Panc1 (cell line): ENCODE data around the gene KRTAP15-1.

Source experiments
- CTCF ChIP-seq: fragments of 450-650 bp; IDR thresholded peaks from 2 replicates; pipeline ENCODE4 v1.5.1; 2017; ENCODE audit warnings: mild to moderate bottlenecking
- POLR2AphosphoS5 ChIP-seq: IDR thresholded peaks from 2 replicates; pipeline ENCODE4 v1.6.1; 2012; ENCODE audit warnings: mild to moderate bottlenecking, low read depth, low read length, moderate library complexity
- SIN3A ChIP-seq: IDR thresholded peaks from 2 replicates; pipeline ENCODE4 v1.6.1; 2012; ENCODE audit warnings: low read depth, mild to moderate bottlenecking, low read length, moderate library complexity, borderline replicate concordance; ENCODE audit not compliant: insufficient read depth
- TCF7L2 ChIP-seq: IDR thresholded peaks from 2 replicates; pipeline ENCODE4 v1.6.1; 2011; ENCODE audit warnings: mild to moderate bottlenecking, low read depth, low read length, inconsistent platforms

GRCh38 chr21:30444204-30444603, 4.1 kb downstream of the KRTAP15-1 start:
- TF ChIP-seq SIN3A, result no peak
- no peak for TF ChIP-seq CTCF
- no peak for TF ChIP-seq TCF7L2
- no peak for TF ChIP-seq POLR2AphosphoS5
